ENCODE measurements around the gene SLC8B1. TPM values are rescaled to one million over a fixed set of nuclear protein-coding genes. Genes with fewer than 3 reads are reported as not detected.

Gene SLC8B1
- total and polyA plus RNA-seq, 4 donors = 9.9 to 23.8 (median 14.2) TPM

DNA sequence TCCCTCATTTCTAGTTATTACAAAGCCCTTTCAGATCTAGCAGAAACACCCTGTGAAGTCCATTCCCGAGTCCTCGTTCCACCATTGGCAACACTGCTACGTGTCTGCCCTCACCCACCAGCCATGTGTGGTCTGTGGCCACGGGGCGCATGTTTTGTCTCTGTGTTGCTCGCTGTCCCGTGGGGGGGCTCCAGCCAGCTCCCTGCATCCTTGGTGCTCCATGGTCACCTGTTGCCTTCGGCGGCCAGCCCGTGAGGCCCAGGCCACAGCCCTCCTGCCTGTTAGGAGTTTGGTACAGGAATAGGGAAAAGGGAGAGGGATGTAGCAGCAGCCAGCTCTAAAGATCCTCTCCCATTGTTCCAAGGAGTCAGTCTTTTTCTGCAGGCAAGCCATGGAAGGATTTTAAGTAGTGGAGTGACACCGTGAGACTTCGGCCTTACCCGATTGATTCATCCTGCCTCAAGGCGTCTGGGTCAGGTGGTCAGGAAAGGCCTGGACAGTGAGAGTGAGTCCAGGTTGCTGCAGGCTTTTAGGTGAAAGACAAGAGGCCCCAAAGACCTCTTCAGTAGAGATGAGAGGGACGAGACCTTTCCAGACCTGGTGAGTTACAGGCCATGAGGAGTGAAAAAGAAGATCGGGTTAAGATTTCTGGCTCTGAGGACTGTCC is 83.4 kb downstream of the SLC8B1 start:
- no peak overlapping the region for H3K27ac ChIP-seq (ENCODE audit: low read depth in 1 of 2, low read length in 2 of 2)
- H3K9ac ChIP-seq (ENCODE audit: low read depth in 1 of 2, low read length in 2 of 2) = no peak overlapping the region
- TF ChIP-seq RXRA (IDR thresholded peaks at IDR 0.05) (no peak), TAF1 (conservative IDR thresholded peaks at IDR 0.05) (no peak), HNF4G (IDR thresholded peaks at IDR 0.05) (no peak), RAD21 (IDR thresholded peaks at IDR 0.05) (no peak), HNF4A (conservative IDR thresholded peaks at IDR 0.05) (no peak), NR2F2 (IDR thresholded peaks at IDR 0.05) (no peak), YY1 (IDR thresholded peaks at IDR 0.05) (no peak), JUND (IDR thresholded peaks at IDR 0.05) (no peak), GABPA (IDR thresholded peaks at IDR 0.05 in 1 of 2, conservative IDR thresholded peaks at IDR 0.05 in 1 of 2) (no peak)
- TF ChIP-seq, protein P1, sequence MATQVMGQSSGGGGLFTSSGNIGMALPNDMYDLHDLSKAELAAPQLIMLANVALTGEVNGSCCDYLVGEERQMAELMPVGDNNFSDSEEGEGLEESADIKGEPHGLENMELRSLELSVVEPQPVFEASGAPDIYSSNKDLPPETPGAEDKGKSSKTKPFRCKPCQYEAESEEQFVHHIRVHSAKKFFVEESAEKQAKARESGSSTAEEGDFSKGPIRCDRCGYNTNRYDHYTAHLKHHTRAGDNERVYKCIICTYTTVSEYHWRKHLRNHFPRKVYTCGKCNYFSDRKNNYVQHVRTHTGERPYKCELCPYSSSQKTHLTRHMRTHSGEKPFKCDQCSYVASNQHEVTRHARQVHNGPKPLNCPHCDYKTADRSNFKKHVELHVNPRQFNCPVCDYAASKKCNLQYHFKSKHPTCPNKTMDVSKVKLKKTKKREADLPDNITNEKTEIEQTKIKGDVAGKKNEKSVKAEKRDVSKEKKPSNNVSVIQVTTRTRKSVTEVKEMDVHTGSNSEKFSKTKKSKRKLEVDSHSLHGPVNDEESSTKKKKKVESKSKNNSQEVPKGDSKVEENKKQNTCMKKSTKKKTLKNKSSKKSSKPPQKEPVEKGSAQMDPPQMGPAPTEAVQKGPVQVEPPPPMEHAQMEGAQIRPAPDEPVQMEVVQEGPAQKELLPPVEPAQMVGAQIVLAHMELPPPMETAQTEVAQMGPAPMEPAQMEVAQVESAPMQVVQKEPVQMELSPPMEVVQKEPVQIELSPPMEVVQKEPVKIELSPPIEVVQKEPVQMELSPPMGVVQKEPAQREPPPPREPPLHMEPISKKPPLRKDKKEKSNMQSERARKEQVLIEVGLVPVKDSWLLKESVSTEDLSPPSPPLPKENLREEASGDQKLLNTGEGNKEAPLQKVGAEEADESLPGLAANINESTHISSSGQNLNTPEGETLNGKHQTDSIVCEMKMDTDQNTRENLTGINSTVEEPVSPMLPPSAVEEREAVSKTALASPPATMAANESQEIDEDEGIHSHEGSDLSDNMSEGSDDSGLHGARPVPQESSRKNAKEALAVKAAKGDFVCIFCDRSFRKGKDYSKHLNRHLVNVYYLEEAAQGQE (IDR thresholded peaks at IDR 0.05) = no peak
- TF ChIP-seq, protein P2, sequence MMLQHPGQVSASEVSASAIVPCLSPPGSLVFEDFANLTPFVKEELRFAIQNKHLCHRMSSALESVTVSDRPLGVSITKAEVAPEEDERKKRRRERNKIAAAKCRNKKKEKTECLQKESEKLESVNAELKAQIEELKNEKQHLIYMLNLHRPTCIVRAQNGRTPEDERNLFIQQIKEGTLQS (IDR thresholded peaks at IDR 0.05) = no peak
- TF ChIP-seq, protein P3, sequence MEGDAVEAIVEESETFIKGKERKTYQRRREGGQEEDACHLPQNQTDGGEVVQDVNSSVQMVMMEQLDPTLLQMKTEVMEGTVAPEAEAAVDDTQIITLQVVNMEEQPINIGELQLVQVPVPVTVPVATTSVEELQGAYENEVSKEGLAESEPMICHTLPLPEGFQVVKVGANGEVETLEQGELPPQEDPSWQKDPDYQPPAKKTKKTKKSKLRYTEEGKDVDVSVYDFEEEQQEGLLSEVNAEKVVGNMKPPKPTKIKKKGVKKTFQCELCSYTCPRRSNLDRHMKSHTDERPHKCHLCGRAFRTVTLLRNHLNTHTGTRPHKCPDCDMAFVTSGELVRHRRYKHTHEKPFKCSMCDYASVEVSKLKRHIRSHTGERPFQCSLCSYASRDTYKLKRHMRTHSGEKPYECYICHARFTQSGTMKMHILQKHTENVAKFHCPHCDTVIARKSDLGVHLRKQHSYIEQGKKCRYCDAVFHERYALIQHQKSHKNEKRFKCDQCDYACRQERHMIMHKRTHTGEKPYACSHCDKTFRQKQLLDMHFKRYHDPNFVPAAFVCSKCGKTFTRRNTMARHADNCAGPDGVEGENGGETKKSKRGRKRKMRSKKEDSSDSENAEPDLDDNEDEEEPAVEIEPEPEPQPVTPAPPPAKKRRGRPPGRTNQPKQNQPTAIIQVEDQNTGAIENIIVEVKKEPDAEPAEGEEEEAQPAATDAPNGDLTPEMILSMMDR (IDR thresholded peaks at IDR 0.05; ENCODE audit: low read depth, low read length, missing input control) = no peak
- TF ChIP-seq, protein P4, sequence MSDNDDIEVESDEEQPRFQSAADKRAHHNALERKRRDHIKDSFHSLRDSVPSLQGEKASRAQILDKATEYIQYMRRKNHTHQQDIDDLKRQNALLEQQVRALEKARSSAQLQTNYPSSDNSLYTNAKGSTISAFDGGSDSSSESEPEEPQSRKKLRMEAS (IDR thresholded peaks at IDR 0.05) = no peak
- H3K9me3 ChIP-seq (ENCODE audit: control insufficient read depth in 4 of 4, low read length in 3 of 4) = peaks cover 0 to 6% (median 2%) of the 10 kb centered on the region in 4 donors
- H3K27me3 ChIP-seq (ENCODE audit: control insufficient read depth in 4 of 4, insufficient read depth in 4 of 4, low read length in 3 of 4) = no peaks in the 10 kb centered on the region
- peaks cover 2 to 29% (median 13%) of the 10 kb centered on the region in 4 donors for H3K36me3 ChIP-seq (ENCODE audit: control insufficient read depth in 4 of 4, insufficient read depth in 3 of 4, low read depth in 1 of 4, low read length in 3 of 4)
- H3K4me1 ChIP-seq (ENCODE audit: control insufficient read depth in 4 of 4, insufficient read depth in 4 of 4, low read length in 3 of 4) = peaks cover 5 to 11% (median 7%) of the 10 kb centered on the region in 4 donors
- no peak overlapping the region for H3K4me3 ChIP-seq (ENCODE audit: low read depth in 1 of 3, low read length in 3 of 3)
- 96% methylated on average over 16 of the region's 16 CpGs for WGBS
- DNase-seq (ENCODE audit: low spot score) = no peak

DNA sequence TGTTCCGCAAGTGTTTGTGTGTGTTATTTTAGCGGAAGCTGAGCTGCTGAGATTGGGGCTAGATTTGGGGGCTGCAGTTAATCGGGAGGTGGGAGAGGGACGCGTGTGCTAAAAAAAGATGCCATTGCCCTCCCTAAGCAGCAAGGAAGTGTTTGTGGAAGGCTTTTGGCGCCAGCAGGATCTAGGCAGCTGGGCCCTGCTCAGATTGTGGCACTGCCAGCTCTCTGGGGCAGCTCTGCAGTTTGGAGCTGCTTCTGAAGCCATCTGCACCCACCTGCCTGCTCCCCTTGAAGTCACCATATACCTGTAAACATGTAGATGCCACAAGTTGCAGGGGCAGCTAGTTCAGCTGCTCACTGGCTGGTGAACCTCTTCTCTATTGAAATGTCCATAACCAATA is 84.9 kb downstream of the SLC8B1 start:
- peaks cover 2 to 29% (median 13%) of the 10 kb centered on the region in 4 donors for H3K36me3 ChIP-seq (ENCODE audit: control insufficient read depth in 4 of 4, insufficient read depth in 3 of 4, low read depth in 1 of 4, low read length in 3 of 4)
- TF ChIP-seq YY1 (IDR thresholded peaks at IDR 0.05) (no peak), HNF4G (IDR thresholded peaks at IDR 0.05) (no peak), HNF4A (conservative IDR thresholded peaks at IDR 0.05) (no peak), SP1 (IDR thresholded peaks at IDR 0.05) (no peak), NR2F2 (IDR thresholded peaks at IDR 0.05) (no peak), RXRA (IDR thresholded peaks at IDR 0.05) (no peak), TAF1 (conservative IDR thresholded peaks at IDR 0.05) (no peak), RAD21 (IDR thresholded peaks at IDR 0.05) (no peak), JUND (IDR thresholded peaks at IDR 0.05) (no peak), GABPA (IDR thresholded peaks at IDR 0.05 in 1 of 2, conservative IDR thresholded peaks at IDR 0.05 in 1 of 2) (no peak), FOXA2 (IDR thresholded peaks at IDR 0.05) (no peak)
- TF ChIP-seq, protein P4 (IDR thresholded peaks at IDR 0.05) = no peak
- TF ChIP-seq, protein P1 (IDR thresholded peaks at IDR 0.05) = no peak
- TF ChIP-seq, protein P3 (IDR thresholded peaks at IDR 0.05; ENCODE audit: low read depth, low read length, missing input control) = no peak
- TF ChIP-seq, protein P2 (IDR thresholded peaks at IDR 0.05) = no peak

More for the DNA sequence above, 84.9 kb downstream of the SLC8B1 start:
- 97% methylated on average over 6 of the region's 6 CpGs for WGBS
- peaks cover 13 to 23% (median 17%) of the 10 kb centered on the region in 4 donors for H3K4me1 ChIP-seq (ENCODE audit: control insufficient read depth in 4 of 4, insufficient read depth in 4 of 4, low read length in 3 of 4)
- H3K27me3 ChIP-seq (ENCODE audit: control insufficient read depth in 4 of 4, insufficient read depth in 4 of 4, low read length in 3 of 4) = no peaks in the 10 kb centered on the region
- no peak for DNase-seq (ENCODE audit: low spot score)
- no peak overlapping the region for H3K4me3 ChIP-seq (ENCODE audit: low read depth in 1 of 3, low read length in 3 of 3)
- H3K27ac ChIP-seq (ENCODE audit: low read depth in 1 of 2, low read length in 2 of 2) = no peak overlapping the region
- H3K9ac ChIP-seq (ENCODE audit: low read depth in 1 of 2, low read length in 2 of 2) = no peak overlapping the region
- peaks cover 0 to 6% (median 2%) of the 10 kb centered on the region in 4 donors for H3K9me3 ChIP-seq (ENCODE audit: control insufficient read depth in 4 of 4, low read length in 3 of 4)
